IMR-90 (cell line): Measurements from ENCODE around the gene OBI1. TPM values are rescaled to one million over a fixed set of nuclear protein-coding genes. Genes with fewer than 3 reads are reported as not detected.

Source experiments
- ATAC-seq: fragments of 200-7000 bp; cut with Tn5 transposase; 2 replicates; pipeline ENCODE4 v1.9.1; 2020; ENCODE audit warnings: low read depth, mild to moderate bottlenecking, moderate library complexity
- BruUV-seq: library from RNA; stranded (reverse); fragments of 400-500 nt; replicated peaks from 2 replicates; lab custom pipeline; 2021; lab: Mats Ljungman, UMichigan
- CTCF ChIA-PET: fragments of 300-600 bp; formaldehyde crosslinking; extraction: SDS; loops from one replicate; lab custom pipeline; 2021; ENCODE audit warnings: antibody characterized with exemption; lab: Yijun Ruan, JAX
- POLR2A ChIA-PET: fragments of 300-600 bp; sonication (Branson Sonifier 250); formaldehyde crosslinking; loops from one replicate; lab custom pipeline; 2022; ENCODE audit warnings: antibody characterized with exemption; ENCODE audit not compliant: unreplicated experiment; lab: Charles Lee
- DNase-seq: peaks from one replicate; pipeline ENCODE4 v3.0.0; 2013
- H2AFZ ChIP-seq: replicated peaks from 2 replicates; pipeline ENCODE3; 2013; ENCODE audit warnings: low read length, mild to moderate bottlenecking; ENCODE audit not compliant: poor library complexity
- H2AK5ac ChIP-seq: 2 replicates; pipeline ENCODE4 v1.6.1; 2013; ENCODE audit warnings: low read depth, low read length, inconsistent platforms
- H2AK9ac ChIP-seq: replicated peaks from 2 replicates; pipeline ENCODE3; 2013; ENCODE audit warnings: mild to moderate bottlenecking, low read depth, low read length, moderate library complexity; ENCODE audit not compliant: poor library complexity
- H2BK120ac ChIP-seq: 2 replicates; pipeline ENCODE4 v1.6.1; 2013; ENCODE audit warnings: low read depth, low read length, inconsistent platforms
- H2BK15ac ChIP-seq: 3 replicates; pipeline ENCODE4 v1.6.1; 2013; ENCODE audit warnings: low read depth, low read length, inconsistent platforms
- H2BK20ac ChIP-seq: 2 replicates; pipeline ENCODE4 v1.6.1; 2013; ENCODE audit warnings: low read depth, mild to moderate bottlenecking, inconsistent platforms, low read length, moderate library complexity
- H2BK5ac ChIP-seq: 2 replicates; pipeline ENCODE4 v1.6.1; 2013; ENCODE audit warnings: mild to moderate bottlenecking, low read depth, low read length, inconsistent platforms; ENCODE audit not compliant: poor library complexity, severe bottlenecking
- H3K14ac ChIP-seq: replicated peaks from 2 replicates; pipeline ENCODE4 v1.6.1; 2013; ENCODE audit warnings: low read depth, low read length, inconsistent platforms
- H3K18ac ChIP-seq: 2 replicates; pipeline ENCODE4 v1.6.1; 2013; ENCODE audit warnings: low read depth, low read length, control low read depth
- H3K23ac ChIP-seq: 2 replicates; pipeline ENCODE4 v1.6.1; 2013; ENCODE audit warnings: low read depth, low read length, inconsistent platforms
- H3K27ac ChIP-seq: 2 replicates; pipeline ENCODE4 v1.5.1; 2013; ENCODE audit warnings: mild to moderate bottlenecking, control low read depth, low read length; ENCODE audit not compliant: insufficient read depth
- H3K27me3 ChIP-seq: 2 replicates; pipeline ENCODE4 v1.6.1; 2013; ENCODE audit warnings: low read length; ENCODE audit not compliant: control insufficient read depth, insufficient read depth
- H3K36me3 ChIP-seq: 2 replicates; pipeline ENCODE4 v1.6.1; 2013; ENCODE audit warnings: low read length, mixed read lengths; ENCODE audit not compliant: control insufficient read depth, insufficient read depth
- H3K4ac ChIP-seq: 2 replicates; pipeline ENCODE4 v1.6.1; 2013; ENCODE audit warnings: low read depth, low read length, inconsistent platforms
- H3K4me1 ChIP-seq: 2 replicates; pipeline ENCODE4 v1.6.1; 2013; ENCODE audit warnings: low read length, mixed read lengths; ENCODE audit not compliant: control insufficient read depth, insufficient read depth
- H3K4me2 ChIP-seq: 2 replicates; pipeline ENCODE4 v1.6.1; 2013; ENCODE audit warnings: low read depth, mild to moderate bottlenecking, control low read depth, low read length, moderate library complexity
- H3K4me3 ChIP-seq: 2 replicates; pipeline ENCODE4 v1.5.1; 2013; ENCODE audit warnings: low read depth, mild to moderate bottlenecking, control low read depth, low read length, moderate library complexity; ENCODE audit not compliant: insufficient read depth
- H3K56ac ChIP-seq: 2 replicates; pipeline ENCODE4 v1.6.1; 2013; ENCODE audit warnings: low read length, inconsistent platforms; ENCODE audit not compliant: insufficient read depth; ENCODE audit errors: extremely low read depth
- H3K79me1 ChIP-seq, 2 experiments: 2 replicates each; pipeline ENCODE4 v1.6.1; 2013; ENCODE audit warnings: low read length in 2 of 2, inconsistent platforms in 1 of 2, low read depth in 1 of 2
- H3K9ac ChIP-seq: 2 replicates; pipeline ENCODE4 v1.6.1; 2013; ENCODE audit warnings: low read depth, low read length, control low read depth
- H3K9me1 ChIP-seq: 2 replicates; pipeline ENCODE4 v1.6.1; 2013; ENCODE audit warnings: low read length, inconsistent platforms; ENCODE audit not compliant: insufficient read depth
- H3K9me3 ChIP-seq: 2 replicates; pipeline ENCODE4 v1.6.1; 2013; ENCODE audit warnings: low read length; ENCODE audit not compliant: control insufficient read depth, insufficient read depth
- H4K20me1 ChIP-seq: 2 replicates; pipeline ENCODE4 v1.6.1; 2013; ENCODE audit warnings: low read length, inconsistent platforms; ENCODE audit not compliant: insufficient read depth
- H4K5ac ChIP-seq: 2 replicates; pipeline ENCODE4 v1.6.1; 2013; ENCODE audit warnings: mild to moderate bottlenecking, low read depth, low read length, control low read depth
- H4K8ac ChIP-seq, 2 experiments: 2 replicates each; pipeline ENCODE4 v1.6.1; 2013; ENCODE audit warnings: low read depth in 2 of 2, low read length in 2 of 2, control low read depth in 1 of 2, inconsistent platforms in 1 of 2
- H4K91ac ChIP-seq: 2 replicates; pipeline ENCODE4 v1.6.1; 2013; ENCODE audit warnings: low read depth, low read length, inconsistent platforms; ENCODE audit not compliant: insufficient read depth
- BHLHE40 ChIP-seq: fragments of 150-350 bp; IDR thresholded peaks from 2 replicates; pipeline ENCODE4 v1.6.1; 2016; ENCODE audit warnings: mild to moderate bottlenecking, low read depth, low read length
- CEBPB ChIP-seq: IDR thresholded peaks from 2 replicates; pipeline ENCODE4 v1.6.1; 2012; ENCODE audit warnings: low read depth, low read length, improper control_type of control experiment
- CHD1 ChIP-seq: IDR thresholded peaks from 2 replicates; pipeline ENCODE4 v1.6.1; 2012; ENCODE audit warnings: low read depth, low read length, improper control_type of control experiment
- FOS ChIP-seq: fragments of 150-350 bp; IDR thresholded peaks from 2 replicates; pipeline ENCODE4 v1.6.1; 2016; ENCODE audit warnings: low read depth, low read length
- MAFK ChIP-seq: IDR thresholded peaks from 2 replicates; pipeline ENCODE4 v1.6.1; 2012; ENCODE audit warnings: low read depth, low read length, improper control_type of control experiment
- MAZ ChIP-seq: IDR thresholded peaks from 2 replicates; pipeline ENCODE4 v1.6.1; 2012; ENCODE audit warnings: low read depth, mild to moderate bottlenecking, low read length, improper control_type of control experiment, moderate library complexity, borderline replicate concordance
- MXI1 ChIP-seq: IDR thresholded peaks from 2 replicates; pipeline ENCODE4 v1.6.1; 2012; ENCODE audit warnings: low read depth, mild to moderate bottlenecking, low read length, moderate library complexity, borderline replicate concordance
- NFE2L2 ChIP-seq: fragments of 150-350 bp; IDR thresholded peaks from 2 replicates; pipeline ENCODE4 v1.6.1; 2016; ENCODE audit warnings: low read depth, mild to moderate bottlenecking, low read length
- POLR2A ChIP-seq: IDR thresholded peaks from 2 replicates; pipeline ENCODE4 v1.6.1; 2012; ENCODE audit warnings: mild to moderate bottlenecking, low read depth, low read length
- RAD21 ChIP-seq: IDR thresholded peaks from 2 replicates; pipeline ENCODE4 v1.6.1; 2012; ENCODE audit warnings: low read length, improper control_type of control experiment
- RCOR1 ChIP-seq: IDR thresholded peaks from 2 replicates; pipeline ENCODE4 v1.6.1; 2012; ENCODE audit warnings: mild to moderate bottlenecking, low read length, improper control_type of control experiment; ENCODE audit not compliant: insufficient replicate concordance
- RFX5 ChIP-seq: IDR thresholded peaks from 2 replicates; pipeline ENCODE4 v1.8.0; 2012; ENCODE audit warnings: low read depth, mild to moderate bottlenecking, low read length, moderate library complexity
- WGBS, 2 experiments: methylation state at CpG; one replicate each; pipeline versions ENCODE4 v1.1.5 to v1.1.7; 2013; ENCODE audit warnings: missing lambda C conversion rate in 2 of 2; ENCODE audit not compliant: insufficient read length in 1 of 2; ENCODE audit errors: extremely low coverage in 2 of 2; 5-methylcytosine and 5-hydroxymethylcytosine counted together
- dilution Hi-C: fragments of 300-500 bp; cut with HindIII; formaldehyde crosslinking; loops from one replicate; pipeline ENCODE4 v1.14.3; 2018; ENCODE audit warnings: low sequenced_read_pairs; ENCODE audit not compliant: unreplicated experiment
- in situ Hi-C: fragments of 300-500 bp; cut with MboI; formaldehyde crosslinking; loops from 3 replicates; pipeline ENCODE4 v1.14.3; 2019; ENCODE audit warnings: low sequenced_read_pairs, inconsistent platforms, mixed read lengths
- intact Hi-C: fragments of 100-400 bp; cut with micrococcal nuclease; formaldehyde crosslinking; loops from 2 replicates; pipeline ENCODE4 v1.10.0; 2022
- polyA plus RNA-seq, 3 experiments: library from polyadenylated mRNA; depleted of rRNA; stranded (reverse); fragments of >200 nt; gene quantifications; 2 replicates each; pipeline ENCODE4 v1.2.3, GENCODE V29; 2012; ENCODE audit warnings: low replicate concordance in 1 of 3
- total RNA-seq: library from RNA; depleted of rRNA; stranded (reverse); fragments of >200 nt; gene quantifications from 2 replicates; pipeline ENCODE4 v1.2.3, GENCODE V29; 2012
- TF ChIP-seq, protein P1 (sequence below): fragments of 150-350 bp; IDR thresholded peaks from 2 replicates; pipeline ENCODE4 v1.6.1; 2016; ENCODE audit warnings: low read depth, mild to moderate bottlenecking, low read length, moderate library complexity, borderline replicate concordance
- TF ChIP-seq, protein P2 (sequence below): fragments of 150-350 bp; IDR thresholded peaks from 2 replicates; pipeline ENCODE4 v1.6.1; 2017; ENCODE audit warnings: mild to moderate bottlenecking, antibody characterized with exemption, low read length, low read depth
- TF ChIP-seq, protein P3 (sequence below): conservative IDR thresholded peaks from 2 replicates; pipeline ENCODE4 v1.5.1; 2012; ENCODE audit warnings: mild to moderate bottlenecking, low read depth, low read length, improper control_type of control experiment

The OBI1 gene
- total and polyA plus RNA-seq, 2 of the 4 experiments (the other 2 are of a cell fraction), result 4.4 to 11.8 TPM

DNA sequence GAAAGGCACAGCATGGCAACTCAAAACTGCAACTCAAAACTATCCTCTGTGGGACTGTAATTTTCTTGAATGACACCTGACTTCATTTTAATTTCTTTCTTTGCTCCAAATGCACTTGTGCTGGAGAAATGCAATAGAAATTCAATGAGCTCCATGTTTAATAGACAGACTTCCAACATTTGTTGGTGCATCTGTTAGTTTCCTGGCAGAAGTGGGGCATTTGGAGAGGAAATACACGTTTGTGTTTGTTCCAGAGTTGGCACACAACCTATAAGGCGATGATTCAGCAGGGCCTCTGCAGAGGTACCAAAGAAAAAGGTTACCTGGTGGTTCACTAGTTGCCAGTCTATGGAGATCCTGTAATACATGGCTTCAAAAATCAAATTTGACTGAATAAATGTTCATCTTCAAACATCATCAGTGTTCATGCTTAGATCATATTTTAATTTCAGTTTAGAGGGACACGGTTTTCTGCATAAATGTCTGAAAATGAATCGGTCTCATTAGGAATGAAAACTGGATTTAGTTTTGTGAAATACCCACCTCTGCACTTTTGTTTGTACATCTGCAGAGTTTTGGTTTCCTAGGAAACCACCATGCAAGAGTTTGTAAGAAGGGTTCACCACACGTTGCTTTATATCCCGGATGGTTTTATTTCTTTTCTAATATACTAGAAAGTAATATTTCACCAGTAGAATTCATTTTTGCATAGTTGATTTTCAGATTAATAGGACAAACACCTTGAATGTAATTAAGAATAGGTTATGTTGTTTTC lies 21.8 kb upstream of the OBI1 start:
- Histone ChIP-seq H3K4me3 (no peak overlapping the region), H3K27ac (no peak overlapping the region), H3K79me1 (no peaks in the 10 kb centered on the region), H2BK120ac (no peak overlapping the region), H3K9me1 (no peaks in the 10 kb centered on the region), H4K91ac (no peak overlapping the region), H2BK5ac (no peak overlapping the region), H2BK20ac (no peak overlapping the region), H3K9me3 (no peaks in the 10 kb centered on the region), H3K36me3 (no peaks in the 10 kb centered on the region), H3K18ac (no peak overlapping the region), H3K4me2 (no peak overlapping the region), H4K8ac (no peak overlapping the region), H2AK9ac (no peak overlapping the region), H4K5ac (no peak overlapping the region), H2AFZ (no peak overlapping the region), H3K4ac (no peak overlapping the region), H3K14ac (no peak overlapping the region), H4K20me1 (no peaks in the 10 kb centered on the region), H3K9ac (no peak overlapping the region), H2AK5ac (no peak overlapping the region), H3K23ac (no peak overlapping the region), H3K4me1 (no peaks in the 10 kb centered on the region), H2BK15ac (no peak overlapping the region), H3K56ac (no peak overlapping the region), H3K27me3 (no peaks in the 10 kb centered on the region)
- WGBS, 2 experiments, result 40% methylated on average over 1 of the region's 6 CpGs; no CpG with 5 or more reads in 1 of the 2 experiments
- no TSS peak for BruUV-seq
- dilution Hi-C loops, result no loop called here
- intact Hi-C loops, result no loop called here
- CTCF ChIA-PET, result interaction anchor here (0.6 kb wide), 1 partner anchor 9 kb away, joined by 3 read pairs; no protein-coding TSS in a partner anchor
- POLR2A ChIA-PET, result no interaction called here
- in situ Hi-C loops, result no loop called here
- ATAC-seq, result no peak
- no peak for DNase-seq
- TF ChIP-seq NFE2L2 (no peak), MXI1 (no peak), RCOR1 (no peak), BHLHE40 (no peak), RAD21 (no peak), FOS (no peak), CEBPB (no peak), RFX5 (no peak), CHD1 (no peak), MAFK (no peak), MAZ (no peak), POLR2A (no peak)
- TF ChIP-seq, protein P1, sequence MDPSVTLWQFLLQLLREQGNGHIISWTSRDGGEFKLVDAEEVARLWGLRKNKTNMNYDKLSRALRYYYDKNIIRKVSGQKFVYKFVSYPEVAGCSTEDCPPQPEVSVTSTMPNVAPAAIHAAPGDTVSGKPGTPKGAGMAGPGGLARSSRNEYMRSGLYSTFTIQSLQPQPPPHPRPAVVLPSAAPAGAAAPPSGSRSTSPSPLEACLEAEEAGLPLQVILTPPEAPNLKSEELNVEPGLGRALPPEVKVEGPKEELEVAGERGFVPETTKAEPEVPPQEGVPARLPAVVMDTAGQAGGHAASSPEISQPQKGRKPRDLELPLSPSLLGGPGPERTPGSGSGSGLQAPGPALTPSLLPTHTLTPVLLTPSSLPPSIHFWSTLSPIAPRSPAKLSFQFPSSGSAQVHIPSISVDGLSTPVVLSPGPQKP, result no peak
- TF ChIP-seq, protein P2, sequence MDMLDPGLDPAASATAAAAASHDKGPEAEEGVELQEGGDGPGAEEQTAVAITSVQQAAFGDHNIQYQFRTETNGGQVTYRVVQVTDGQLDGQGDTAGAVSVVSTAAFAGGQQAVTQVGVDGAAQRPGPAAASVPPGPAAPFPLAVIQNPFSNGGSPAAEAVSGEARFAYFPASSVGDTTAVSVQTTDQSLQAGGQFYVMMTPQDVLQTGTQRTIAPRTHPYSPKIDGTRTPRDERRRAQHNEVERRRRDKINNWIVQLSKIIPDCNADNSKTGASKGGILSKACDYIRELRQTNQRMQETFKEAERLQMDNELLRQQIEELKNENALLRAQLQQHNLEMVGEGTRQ, result no peak
- TF ChIP-seq, protein P3, sequence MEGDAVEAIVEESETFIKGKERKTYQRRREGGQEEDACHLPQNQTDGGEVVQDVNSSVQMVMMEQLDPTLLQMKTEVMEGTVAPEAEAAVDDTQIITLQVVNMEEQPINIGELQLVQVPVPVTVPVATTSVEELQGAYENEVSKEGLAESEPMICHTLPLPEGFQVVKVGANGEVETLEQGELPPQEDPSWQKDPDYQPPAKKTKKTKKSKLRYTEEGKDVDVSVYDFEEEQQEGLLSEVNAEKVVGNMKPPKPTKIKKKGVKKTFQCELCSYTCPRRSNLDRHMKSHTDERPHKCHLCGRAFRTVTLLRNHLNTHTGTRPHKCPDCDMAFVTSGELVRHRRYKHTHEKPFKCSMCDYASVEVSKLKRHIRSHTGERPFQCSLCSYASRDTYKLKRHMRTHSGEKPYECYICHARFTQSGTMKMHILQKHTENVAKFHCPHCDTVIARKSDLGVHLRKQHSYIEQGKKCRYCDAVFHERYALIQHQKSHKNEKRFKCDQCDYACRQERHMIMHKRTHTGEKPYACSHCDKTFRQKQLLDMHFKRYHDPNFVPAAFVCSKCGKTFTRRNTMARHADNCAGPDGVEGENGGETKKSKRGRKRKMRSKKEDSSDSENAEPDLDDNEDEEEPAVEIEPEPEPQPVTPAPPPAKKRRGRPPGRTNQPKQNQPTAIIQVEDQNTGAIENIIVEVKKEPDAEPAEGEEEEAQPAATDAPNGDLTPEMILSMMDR, result no peak
